ENCODE measurements around the gene AKAP4. TPM values are rescaled to one million over a fixed set of nuclear protein-coding genes. Genes with fewer than 3 reads are reported as not detected.

Gene AKAP4
- total and polyA plus RNA-seq, 9 of the 15 experiments (the other 6 are each of a cell fraction or from before 2014, with no cell fraction given) = 0.05 to 0.36 (median 0.13) TPM

DNA sequence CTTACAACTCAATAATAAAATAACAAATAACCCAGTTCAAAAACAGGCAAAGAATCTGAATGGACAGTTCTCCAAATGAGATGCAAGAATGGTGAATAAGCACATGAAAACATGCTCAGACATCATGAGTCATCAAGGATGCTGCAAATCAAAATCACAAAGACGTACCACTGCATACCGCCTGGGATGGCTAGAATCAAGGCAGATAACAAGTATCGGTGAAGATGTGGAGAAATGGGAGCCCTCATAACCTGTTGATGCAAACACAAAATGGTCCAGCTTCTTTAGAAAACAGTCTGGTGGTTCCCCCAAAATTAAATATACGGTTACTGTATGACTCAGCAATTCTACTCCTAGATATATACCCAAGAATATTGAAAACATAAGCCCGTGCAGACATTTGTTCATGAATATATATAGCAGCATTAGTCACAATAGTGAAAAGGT lies 32.5 kb downstream of the AKAP4 start (continued):
- TF ChIP-seq RCOR1 (IDR thresholded peaks at IDR 0.05; ENCODE audit: borderline replicate concordance in 1 of 2, low read depth in 2 of 2, low read length in 2 of 2) = peak in 1 of 2 experiments; percentile 57; a peak in 1 of 4 replicates
- peak; percentile 67 for TF ChIP-seq FOSL1 (tag; conservative IDR thresholded peaks at IDR 0.05)
- no peak for TF ChIP-seq CEBPB (tag; IDR thresholded peaks at IDR 0.05)
- TF ChIP-seq, protein P1, sequence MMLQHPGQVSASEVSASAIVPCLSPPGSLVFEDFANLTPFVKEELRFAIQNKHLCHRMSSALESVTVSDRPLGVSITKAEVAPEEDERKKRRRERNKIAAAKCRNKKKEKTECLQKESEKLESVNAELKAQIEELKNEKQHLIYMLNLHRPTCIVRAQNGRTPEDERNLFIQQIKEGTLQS (IDR thresholded peaks at IDR 0.05) = peak; percentile 83
- TF ChIP-seq, protein P1 (CRISPR knock-in tag; conservative IDR thresholded peaks at IDR 0.05) = no peak
- TF ChIP-seq NFE2 (IDR thresholded peaks at IDR 0.05; ENCODE audit: low read depth) = peak; percentile 60
- TF ChIP-seq CTBP1 (IDR thresholded peaks at IDR 0.05; ENCODE audit: borderline replicate concordance) = 0 out of 2 replicates have a peak, but pooled peaks have one; percentile 32
- no peak for TF ChIP-seq RHOXF2B (CRISPR knock-in tag; conservative IDR thresholded peaks at IDR 0.05)
- TF ChIP-seq ZFPM2 (CRISPR knock-in tag; IDR thresholded peaks at IDR 0.05) = no peak
- peak; percentile 73 for TF ChIP-seq ZNF316 (IDR thresholded peaks at IDR 0.05)
- TF ChIP-seq, protein P2, sequence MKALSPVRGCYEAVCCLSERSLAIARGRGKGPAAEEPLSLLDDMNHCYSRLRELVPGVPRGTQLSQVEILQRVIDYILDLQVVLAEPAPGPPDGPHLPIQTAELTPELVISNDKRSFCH (CRISPR knock-in tag; IDR thresholded peaks at IDR 0.05) = no peak
- TF ChIP-seq, protein P2 (tag; IDR thresholded peaks at IDR 0.05) = no peak
- TF ChIP-seq HMG20B (CRISPR knock-in tag; IDR thresholded peaks at IDR 0.05) = no peak
- TF ChIP-seq KDM1A (IDR thresholded peaks at IDR 0.05) = peak; percentile 53 to 56; a peak in 2 of 4 replicates
- TF ChIP-seq SAFB (IDR thresholded peaks at IDR 0.05; ENCODE audit: borderline replicate concordance, low read depth, low read length) = no peak
- TF ChIP-seq, protein P3, sequence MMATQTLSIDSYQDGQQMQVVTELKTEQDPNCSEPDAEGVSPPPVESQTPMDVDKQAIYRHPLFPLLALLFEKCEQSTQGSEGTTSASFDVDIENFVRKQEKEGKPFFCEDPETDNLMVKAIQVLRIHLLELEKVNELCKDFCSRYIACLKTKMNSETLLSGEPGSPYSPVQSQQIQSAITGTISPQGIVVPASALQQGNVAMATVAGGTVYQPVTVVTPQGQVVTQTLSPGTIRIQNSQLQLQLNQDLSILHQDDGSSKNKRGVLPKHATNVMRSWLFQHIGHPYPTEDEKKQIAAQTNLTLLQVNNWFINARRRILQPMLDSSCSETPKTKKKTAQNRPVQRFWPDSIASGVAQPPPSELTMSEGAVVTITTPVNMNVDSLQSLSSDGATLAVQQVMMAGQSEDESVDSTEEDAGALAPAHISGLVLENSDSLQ (IDR thresholded peaks at IDR 0.05) = 0 out of 2 replicates have a peak, but pooled peaks have one; percentile 7
- TF ChIP-seq JUND (IDR thresholded peaks at IDR 0.05; ENCODE audit: borderline replicate concordance, low read depth, low read length) = peak; percentile 69; the same call in 1 of the 2 replicates
- peak; percentile 47; the same call in 1 of the 3 replicates for TF ChIP-seq JUND (tag; IDR thresholded peaks at IDR 0.05; ENCODE audit: borderline replicate concordance, low read depth, low read length)
- no peak for TF ChIP-seq MCM7 (IDR thresholded peaks at IDR 0.05)
- peak; percentile 15 for TF ChIP-seq MEIS2 (IDR thresholded peaks at IDR 0.05; ENCODE audit: partially characterized antibody)
- no peak for TF ChIP-seq RFX5 (IDR thresholded peaks at IDR 0.05; ENCODE audit: low read depth, low read length)
- peak; percentile 70; the same call in 1 of the 2 replicates for TF ChIP-seq MAFF (IDR thresholded peaks at IDR 0.05; ENCODE audit: low read length)
- TF ChIP-seq, protein P4, sequence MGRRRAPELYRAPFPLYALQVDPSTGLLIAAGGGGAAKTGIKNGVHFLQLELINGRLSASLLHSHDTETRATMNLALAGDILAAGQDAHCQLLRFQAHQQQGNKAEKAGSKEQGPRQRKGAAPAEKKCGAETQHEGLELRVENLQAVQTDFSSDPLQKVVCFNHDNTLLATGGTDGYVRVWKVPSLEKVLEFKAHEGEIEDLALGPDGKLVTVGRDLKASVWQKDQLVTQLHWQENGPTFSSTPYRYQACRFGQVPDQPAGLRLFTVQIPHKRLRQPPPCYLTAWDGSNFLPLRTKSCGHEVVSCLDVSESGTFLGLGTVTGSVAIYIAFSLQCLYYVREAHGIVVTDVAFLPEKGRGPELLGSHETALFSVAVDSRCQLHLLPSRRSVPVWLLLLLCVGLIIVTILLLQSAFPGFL (CRISPR knock-in tag; IDR thresholded peaks at IDR 0.05) = no peak

All from K562 (cell line).